ENCODE measurements around the gene PARD6G.

DNA sequence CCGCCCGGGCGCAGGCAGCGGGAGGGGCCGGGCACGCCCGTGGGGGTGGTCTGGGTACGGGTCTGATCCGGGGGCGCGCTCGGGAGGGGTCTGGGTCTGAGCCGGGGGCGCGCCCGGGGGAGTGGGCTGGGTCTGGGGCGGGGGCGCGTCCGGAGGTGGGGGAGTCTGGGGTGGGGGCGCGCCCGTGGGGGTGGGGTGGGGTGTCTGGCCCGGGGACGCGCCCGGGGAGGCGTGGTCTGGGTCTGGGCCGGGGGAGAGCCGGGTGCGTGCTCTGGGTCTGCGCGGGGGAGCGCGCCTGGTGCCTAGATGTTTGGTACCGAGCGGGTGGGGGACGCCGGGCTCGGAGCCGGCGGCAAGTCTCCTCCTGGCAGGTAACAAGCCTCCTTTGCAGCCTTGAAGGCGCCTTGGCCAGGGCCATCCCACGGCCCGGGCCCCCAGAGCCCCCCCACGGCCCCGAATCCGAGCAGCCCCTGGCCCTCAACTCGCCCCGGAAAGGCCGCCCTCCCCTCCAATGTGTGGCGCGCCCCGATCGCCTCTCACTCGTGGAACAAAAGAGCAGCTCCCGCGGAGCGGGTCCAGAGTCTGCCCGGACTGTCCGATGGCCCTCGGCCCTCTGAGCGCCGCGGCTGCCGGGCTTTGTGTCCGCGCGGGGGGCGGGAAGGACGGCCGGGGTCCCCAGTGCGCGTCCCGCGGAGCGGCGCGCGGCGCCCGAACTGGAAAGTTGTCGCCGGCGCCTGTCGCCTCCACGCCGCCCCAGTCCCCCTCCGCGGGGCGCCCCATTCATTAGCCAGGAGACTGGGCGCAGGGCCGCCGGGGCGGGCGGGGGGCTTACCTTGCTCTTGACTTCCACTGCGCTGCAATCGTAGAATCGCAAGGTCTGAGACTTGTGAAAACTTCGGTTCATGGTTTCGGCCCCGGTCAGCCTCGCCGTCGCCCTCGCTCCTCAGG lies 595 bp downstream of the PARD6G start:
- no peak for TF ChIP-seq EZH2 (IDR thresholded peaks at IDR 0.05; ENCODE audit: low read length, unreplicated experiment)
- TF ChIP-seq, protein P1, sequence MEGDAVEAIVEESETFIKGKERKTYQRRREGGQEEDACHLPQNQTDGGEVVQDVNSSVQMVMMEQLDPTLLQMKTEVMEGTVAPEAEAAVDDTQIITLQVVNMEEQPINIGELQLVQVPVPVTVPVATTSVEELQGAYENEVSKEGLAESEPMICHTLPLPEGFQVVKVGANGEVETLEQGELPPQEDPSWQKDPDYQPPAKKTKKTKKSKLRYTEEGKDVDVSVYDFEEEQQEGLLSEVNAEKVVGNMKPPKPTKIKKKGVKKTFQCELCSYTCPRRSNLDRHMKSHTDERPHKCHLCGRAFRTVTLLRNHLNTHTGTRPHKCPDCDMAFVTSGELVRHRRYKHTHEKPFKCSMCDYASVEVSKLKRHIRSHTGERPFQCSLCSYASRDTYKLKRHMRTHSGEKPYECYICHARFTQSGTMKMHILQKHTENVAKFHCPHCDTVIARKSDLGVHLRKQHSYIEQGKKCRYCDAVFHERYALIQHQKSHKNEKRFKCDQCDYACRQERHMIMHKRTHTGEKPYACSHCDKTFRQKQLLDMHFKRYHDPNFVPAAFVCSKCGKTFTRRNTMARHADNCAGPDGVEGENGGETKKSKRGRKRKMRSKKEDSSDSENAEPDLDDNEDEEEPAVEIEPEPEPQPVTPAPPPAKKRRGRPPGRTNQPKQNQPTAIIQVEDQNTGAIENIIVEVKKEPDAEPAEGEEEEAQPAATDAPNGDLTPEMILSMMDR (conservative IDR thresholded peaks at IDR 0.05; ENCODE audit: low read depth, low read length) = no peak
- TF ChIP-seq EZH2phosphoT487 (IDR thresholded peaks at IDR 0.05; ENCODE audit: borderline replicate concordance, low read length) = no peak

Data from PC-3 (cell line).